GM18868 (cell line): ENCODE results near the gene TLE6.
"Not testable (repeated sequence)": the region's sequence is repeated elsewhere in the genome, so short reads cannot be mapped to it uniquely, and the experiment has no call there.

ENCODE experiments used
- ATAC-seq: cut with Tn5 transposase; IDR thresholded peaks from one replicate; pipeline ENCODE4 v1.9.1; 2021; ENCODE audit warnings: mild to moderate bottlenecking, moderate library complexity; ENCODE audit not compliant: unreplicated experiment

The TLE6 gene

GRCh38 chr19:2977001-2977745, at the start of gene TLE6:
Gene TLE6 (plus strand): TSS chr19:2977564. CDS start chr19:2978234, 670 bp downstream.
- ATAC-seq = peak; percentile 98

GRCh38 chr19:2933490-2933910, 43.9 kb upstream of the TLE6 start:
- ATAC-seq = no peak

- not testable (repeated sequence) for ATAC-seq
Observed at GRCh38 chr19:2935863-2936262, 41.5 kb upstream of the TLE6 start.

- ATAC-seq = no peak
Observed at GRCh38 chr19:2942928-2943640, 34.3 kb upstream of the TLE6 start.

- no peak for ATAC-seq
Observed at GRCh38 chr19:2944403-2944774, 33.0 kb upstream of the TLE6 start.

- ATAC-seq = peak; percentile 93
Observed at GRCh38 chr19:2944775-2945574, 32.4 kb upstream of the TLE6 start, which contains the start of gene ZNF77. Gene ZNF77 (minus strand): TSS chr19:2944971. CDS start chr19:2944840, 131 bp downstream.

GRCh38 chr19:2945575-2946184, 31.7 kb upstream of the TLE6 start:
- ATAC-seq = no peak

GRCh38 chr19:2949939-2950285, 27.5 kb upstream of the TLE6 start:
- peak; percentile 7 for ATAC-seq

GRCh38 chr19:2950286-2951124, 26.9 kb upstream of the TLE6 start:
- peak; percentile 94 for ATAC-seq

GRCh38 chr19:2952953-2953481, 24.3 kb upstream of the TLE6 start:
- no peak for ATAC-seq

GRCh38 chr19:2957160-2957559, 20.2 kb upstream of the TLE6 start:
- ATAC-seq = no peak

GRCh38 chr19:2960120-2960519, 17.2 kb upstream of the TLE6 start:
- ATAC-seq = no peak

- no peak for ATAC-seq
Observed at GRCh38 chr19:2962018-2962670, 15.2 kb upstream of the TLE6 start.

GRCh38 chr19:2963122-2963521, 14.2 kb upstream of the TLE6 start:
- no peak for ATAC-seq

GRCh38 chr19:2963631-2964030, 13.7 kb upstream of the TLE6 start:
- not testable (repeated sequence) for ATAC-seq

- no peak for ATAC-seq
Observed at GRCh38 chr19:2964874-2965273, 12.5 kb upstream of the TLE6 start.

- no peak for ATAC-seq
Observed at GRCh38 chr19:2967972-2968371, 9.4 kb upstream of the TLE6 start.

GRCh38 chr19:2969104-2969504, 8.3 kb upstream of the TLE6 start:
- no peak for ATAC-seq

GRCh38 chr19:2970201-2970835, 7.0 kb upstream of the TLE6 start:
- no peak for ATAC-seq
